UCSD-AML1 (cell line): ENCODE data around the gene AOX1.
"Not testable (repeated sequence)": the region's sequence is repeated elsewhere in the genome, so short reads cannot be mapped to it uniquely, and the experiment has no call there.

Experiments used
- DNase-seq: peaks from one replicate; lab custom pipeline; 2025; ENCODE audit not compliant: unreplicated experiment; lab: John Stamatoyannopoulos, UW

The AOX1 gene

GRCh38 chr2:200698217-200698616 is 112.4 kb downstream of the AOX1 start:
- no peak for DNase-seq

- DNase-seq = no peak
Measured at GRCh38 chr2:200699310-200699709, 113.5 kb downstream of the AOX1 start.

- DNase-seq = no peak
Measured at GRCh38 chr2:200700856-200701255, 115.0 kb downstream of the AOX1 start.

- DNase-seq = no peak
Measured at GRCh38 chr2:200702044-200702443, 116.2 kb downstream of the AOX1 start.

- no peak for DNase-seq
Measured at GRCh38 chr2:200702646-200703118, 116.9 kb downstream of the AOX1 start.

GRCh38 chr2:200703127-200703925 is 117.5 kb downstream of the AOX1 start:
- no peak for DNase-seq

- no peak for DNase-seq
Measured at GRCh38 chr2:200703926-200704637, 118.3 kb downstream of the AOX1 start.

GRCh38 chr2:200705305-200706041 is 119.7 kb downstream of the AOX1 start:
- no peak for DNase-seq

- DNase-seq = no peak
Measured at GRCh38 chr2:200708943-200709342, 123.1 kb downstream of the AOX1 start.

- peak; percentile 75 for DNase-seq
Measured at GRCh38 chr2:200713003-200713703, 127.3 kb downstream of the AOX1 start.

GRCh38 chr2:200713704-200714064 is 127.9 kb downstream of the AOX1 start:
- no peak for DNase-seq

GRCh38 chr2:200715014-200715413 is 129.2 kb downstream of the AOX1 start:
- DNase-seq = not testable (repeated sequence)

- DNase-seq = no peak
Measured at GRCh38 chr2:200716386-200716785, 130.6 kb downstream of the AOX1 start.
